Measurements from ENCODE around the gene EFNA3.
A peak's percentile ranks its signal among the peaks of the same experiment; 100 is the strongest.

The EFNA3 gene

DNA sequence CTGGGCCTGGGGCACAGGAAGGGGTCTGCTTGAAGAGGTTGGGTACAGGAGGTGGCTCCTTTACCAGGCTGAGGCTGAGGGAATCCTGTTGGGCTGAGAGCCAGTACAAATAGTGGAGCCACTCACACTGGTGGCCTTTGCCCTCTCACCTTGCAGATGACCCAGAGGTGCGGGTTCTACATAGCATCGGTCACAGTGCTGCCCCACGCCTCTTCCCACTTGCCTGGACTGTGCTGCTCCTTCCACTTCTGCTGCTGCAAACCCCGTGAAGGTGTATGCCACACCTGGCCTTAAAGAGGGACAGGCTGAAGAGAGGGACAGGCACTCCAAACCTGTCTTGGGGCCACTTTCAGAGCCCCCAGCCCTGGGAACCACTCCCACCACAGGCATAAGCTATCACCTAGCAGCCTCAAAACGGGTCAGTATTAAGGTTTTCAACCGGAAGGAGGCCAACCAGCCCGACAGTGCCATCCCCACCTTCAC is 55.2 kb downstream of the EFNA3 start:
- DNase-seq (ENCODE audit: low read depth), result no peak

- no peak for DNase-seq (ENCODE audit: low read depth)
Measured at GRCh38 chr1:155134322-155134721, 55.7 kb downstream of the EFNA3 start.

DNA sequence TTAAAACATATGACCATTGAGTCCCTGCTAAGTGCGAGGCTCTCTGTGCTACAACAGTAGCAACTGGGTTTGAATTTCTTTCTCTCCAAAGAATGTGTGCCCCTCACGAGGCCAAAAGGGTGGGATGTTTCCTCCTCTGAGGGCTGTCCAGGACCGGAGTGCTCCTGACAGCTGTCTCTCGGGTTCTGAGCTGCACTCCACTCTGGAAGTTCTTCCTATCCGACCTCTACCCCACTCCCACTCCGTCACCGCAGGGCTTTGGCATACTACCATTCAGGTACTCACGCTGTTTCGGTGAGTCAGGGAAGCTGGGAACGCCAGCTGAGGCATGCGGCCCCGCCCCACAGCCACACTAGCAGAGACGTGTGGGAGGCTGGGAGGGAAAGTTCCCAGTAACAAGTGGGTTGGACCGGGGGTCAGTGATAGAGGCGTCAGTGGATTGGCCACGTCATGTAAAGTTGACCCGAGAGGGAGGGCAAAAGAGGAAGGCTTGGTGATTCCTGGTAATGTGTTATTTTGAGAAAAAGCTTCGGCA is 56.3 kb downstream of the EFNA3 start:
- DNase-seq (ENCODE audit: low read depth), result peak; percentile 37

- DNase-seq (ENCODE audit: low read depth), result peak; percentile 87
Measured at GRCh38 chr1:155135415-155136028, 56.9 kb downstream of the EFNA3 start, which contains the start of gene SLC50A1. Gene SLC50A1 (plus strand): TSS chr1:155135852. CDS start chr1:155135912, 60 bp downstream.

DNA sequence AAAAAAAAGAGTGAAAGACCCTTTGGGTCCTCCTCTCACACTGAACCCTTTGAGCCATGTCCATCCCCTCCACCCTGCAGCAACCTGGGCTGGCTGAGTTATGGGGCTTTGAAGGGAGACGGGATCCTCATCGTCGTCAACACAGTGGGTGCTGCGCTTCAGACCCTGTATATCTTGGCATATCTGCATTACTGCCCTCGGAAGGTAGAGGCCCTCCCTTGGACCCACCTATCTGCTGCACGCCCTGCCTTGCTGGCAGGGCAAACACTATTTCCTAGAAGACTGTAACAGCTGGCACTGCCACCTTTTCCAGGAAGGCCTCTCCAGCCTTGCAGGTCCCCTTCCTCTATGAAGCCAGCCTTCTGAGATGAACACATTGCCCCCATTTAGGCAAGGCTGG is 58.1 kb downstream of the EFNA3 start:
- no peak for DNase-seq (ENCODE audit: low read depth)

Data from T-helper 22 cell (primary cell).